ENCODE measurements around the gene ACADVL. TPM values are rescaled to one million over a fixed set of nuclear protein-coding genes. Genes with fewer than 3 reads are reported as not detected.
"Not testable (repeated sequence)": the region's sequence is repeated elsewhere in the genome, so short reads cannot be mapped to it uniquely, and the experiment has no call there.

The ACADVL gene
- total RNA-seq, 1 donor from 2014 or later: 260 TPM

DNA sequence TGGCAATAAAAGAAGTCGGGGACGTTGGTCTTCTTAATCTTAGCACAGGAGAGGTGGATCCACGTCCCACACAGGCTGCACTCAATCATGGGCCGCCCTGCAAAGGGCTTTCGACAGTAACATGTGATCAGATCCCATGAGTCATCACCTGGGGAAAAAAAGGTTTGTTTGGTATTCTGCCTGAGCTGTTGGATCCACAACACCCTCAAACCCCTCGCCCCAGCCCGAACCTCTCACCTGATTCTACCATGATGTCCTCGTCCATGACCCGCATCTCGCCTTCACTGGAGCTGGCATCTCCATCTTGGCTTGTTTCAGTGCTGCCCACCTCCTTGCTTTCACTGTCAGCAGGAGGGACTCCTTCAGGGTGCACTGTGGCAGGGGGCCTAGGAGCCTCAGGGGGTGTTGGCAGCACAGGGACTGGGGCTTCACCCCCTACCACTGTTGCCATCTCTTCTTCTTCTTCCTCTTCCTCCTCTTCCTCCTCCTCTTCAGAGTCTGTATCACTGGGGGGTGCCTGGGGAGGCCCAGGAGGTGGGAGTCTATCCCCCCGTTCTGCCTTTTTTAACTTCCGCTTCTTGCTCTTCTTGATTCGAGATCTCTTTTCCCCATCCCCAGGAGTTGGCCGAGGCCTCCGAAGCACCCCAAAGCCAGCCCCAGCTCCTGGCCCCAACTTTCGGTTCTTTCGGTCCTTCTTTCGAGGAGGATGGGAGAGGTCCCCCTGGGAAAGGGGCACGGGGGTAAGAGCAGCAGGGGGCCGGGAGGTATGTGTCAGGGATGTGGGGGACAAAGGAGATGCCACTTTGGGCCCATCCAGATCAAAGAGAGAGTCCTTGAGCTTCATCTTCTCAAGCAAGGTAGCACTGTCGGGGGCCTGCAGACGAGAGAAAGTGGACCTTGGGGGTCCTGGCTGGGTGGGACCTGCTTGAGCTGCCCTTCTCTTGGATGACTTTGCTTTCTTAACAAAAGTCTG is 16.2 kb downstream of the ACADVL start:
- no peak for DNase-seq

DNA sequence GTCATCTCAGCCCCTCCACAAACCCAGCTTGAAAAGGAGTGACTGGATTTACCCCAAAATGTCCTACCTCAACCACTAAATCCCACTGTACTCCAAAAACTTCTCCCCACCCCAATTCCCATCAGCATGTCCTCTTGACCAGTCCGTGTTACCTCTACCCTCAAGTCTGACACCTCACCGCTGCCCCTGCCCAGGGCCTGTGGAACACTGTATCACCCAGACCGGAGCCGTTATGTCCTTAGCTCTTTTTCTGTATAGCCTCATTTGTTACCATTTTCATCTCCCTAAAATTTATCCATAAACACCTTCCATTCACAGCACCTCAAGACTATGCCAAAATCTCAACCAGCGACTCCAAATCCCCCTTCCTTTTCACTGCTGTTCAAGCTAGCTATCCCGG is 17.1 kb downstream of the ACADVL start:
- DNase-seq: no peak

DNA sequence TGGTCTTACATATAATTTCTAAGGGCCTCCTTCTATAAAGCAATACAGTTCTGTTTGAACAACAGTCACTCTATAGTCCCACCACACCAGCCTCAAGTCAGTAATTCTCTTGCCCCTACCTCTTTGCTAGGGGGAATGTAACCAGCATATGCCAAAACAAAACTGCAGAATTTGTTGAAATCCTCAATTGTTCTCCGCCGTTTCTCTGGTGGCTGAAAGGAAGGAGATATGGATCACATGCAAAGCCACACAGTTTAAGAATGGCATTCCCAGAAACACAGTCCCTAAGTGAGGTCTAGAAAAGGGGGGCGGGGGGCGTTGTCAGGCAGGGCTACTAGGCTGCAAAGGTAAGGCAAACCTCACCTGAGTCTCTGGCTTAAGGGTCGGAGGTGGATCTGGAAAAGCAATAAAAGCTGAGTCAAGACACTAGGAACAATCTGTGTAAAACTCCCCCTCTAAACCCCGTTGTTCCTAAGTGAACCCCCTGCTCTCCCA is 17.6 kb downstream of the ACADVL start:
- DNase-seq: no peak

DNA sequence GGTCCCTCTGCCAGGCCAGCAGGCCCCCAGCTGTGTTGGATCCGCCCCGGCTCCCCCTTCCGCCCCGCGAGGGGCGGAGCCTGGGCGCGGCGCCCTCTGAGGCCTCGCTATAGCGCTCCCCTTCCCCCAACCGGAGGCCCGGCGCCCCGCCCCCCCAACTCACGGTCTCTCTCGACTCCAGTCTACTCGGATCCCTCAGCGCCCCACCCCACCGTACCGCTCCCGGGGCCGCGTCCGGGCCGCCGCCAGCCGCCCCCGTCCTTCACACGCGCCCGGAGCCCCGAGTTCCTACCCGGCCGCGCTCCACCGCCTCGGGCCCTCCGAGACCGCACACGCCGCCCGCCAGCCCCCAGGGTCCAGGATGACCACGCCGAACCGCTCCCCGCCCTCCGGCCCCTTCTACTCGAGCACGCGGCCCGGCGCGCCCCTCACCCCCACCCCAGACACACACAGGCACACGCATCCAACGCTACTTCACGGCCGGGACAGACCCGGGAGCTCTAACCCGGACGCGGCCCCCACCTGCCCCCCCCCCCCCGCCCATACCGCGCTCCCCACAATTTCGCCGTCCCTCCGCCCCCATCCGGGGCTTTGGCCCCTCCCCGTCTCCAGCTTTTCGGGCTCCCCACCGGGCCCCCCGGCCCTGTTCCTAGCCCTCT is 18.2 kb downstream of the ACADVL start:
- peak; percentile 81 for DNase-seq

DNA sequence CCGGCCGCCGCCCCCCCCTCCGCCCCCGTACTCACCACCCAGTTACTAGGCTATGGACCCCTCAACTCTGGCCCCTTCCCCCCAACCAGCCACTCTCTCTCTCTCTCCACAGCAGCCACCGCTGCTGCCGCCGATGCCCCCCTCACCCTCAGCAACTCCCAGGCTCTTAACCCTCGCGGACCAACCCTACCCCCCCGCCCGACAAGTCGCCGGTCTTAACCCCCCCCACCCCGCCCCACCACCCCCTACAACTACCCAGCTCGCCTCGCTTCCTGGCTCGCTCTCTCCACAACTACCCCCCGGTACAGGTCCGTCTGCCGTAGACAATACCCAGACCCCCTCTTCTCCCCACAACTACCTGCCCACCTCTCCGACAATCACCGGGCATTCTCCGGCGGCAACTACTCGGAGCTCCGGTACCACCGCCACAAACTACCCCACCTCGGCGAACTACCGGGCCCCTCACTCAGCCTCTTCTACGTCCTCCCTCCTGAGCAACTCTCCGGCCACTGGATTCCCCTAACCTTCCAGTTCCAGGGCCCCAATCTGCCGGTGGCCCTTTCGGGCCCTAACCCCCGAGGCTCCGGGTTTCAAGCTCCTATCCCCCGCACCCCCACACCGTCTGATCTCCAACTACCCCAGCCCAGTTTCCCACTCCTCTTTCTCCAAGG is 18.8 kb downstream of the ACADVL start:
- DNase-seq: no peak

DNA sequence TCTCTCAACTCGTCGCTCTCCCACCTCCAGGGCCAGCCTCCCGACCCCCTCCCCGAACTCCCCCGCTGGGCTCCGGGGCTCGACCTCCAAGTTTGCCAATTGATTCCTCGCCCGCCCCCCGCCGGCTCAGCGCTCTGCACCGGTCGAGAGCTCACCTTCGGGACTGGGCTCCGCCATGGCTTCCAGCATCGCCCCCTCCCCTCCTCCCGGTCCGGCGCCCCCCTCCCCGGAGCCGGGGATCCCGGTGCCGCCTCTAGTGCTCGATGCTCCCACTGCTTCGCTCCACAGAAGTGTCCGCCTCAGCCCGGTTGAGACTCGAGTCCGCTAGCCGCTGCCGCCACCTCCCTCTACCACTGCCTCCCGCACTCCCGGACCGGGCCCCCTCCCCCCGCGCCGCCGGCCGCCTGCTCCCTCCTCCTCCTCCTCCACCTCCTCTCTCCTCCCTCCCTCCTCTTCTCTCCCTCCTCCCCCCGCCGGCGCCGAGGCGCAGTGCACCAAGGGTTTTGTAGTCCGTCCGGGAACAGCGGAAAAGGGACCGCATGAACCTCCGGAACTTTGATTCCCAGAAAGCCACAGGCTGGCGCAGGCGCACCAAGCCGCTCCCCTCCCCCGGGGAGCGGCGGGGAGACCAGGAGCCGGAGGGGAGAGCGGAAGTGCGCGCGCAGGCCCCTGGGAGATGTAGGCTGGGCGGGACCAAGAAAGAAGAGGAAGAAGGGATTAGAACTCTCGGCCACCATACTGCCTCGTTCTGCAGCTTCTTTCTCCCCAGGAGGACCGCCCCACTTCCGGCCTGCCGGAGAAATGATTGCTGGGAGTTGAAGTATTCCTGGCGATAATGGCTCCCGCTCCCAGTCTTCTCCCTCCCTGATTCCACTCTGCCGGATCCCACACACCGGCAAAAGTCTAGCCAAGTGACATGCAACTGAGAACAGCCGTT is 19.6 kb downstream of the ACADVL start, which contains the start of gene PHF23:
TSS of gene PHF23 (minus strand) at position 367 of the 937 bp plus-strand sequence. CDS start at position 189, 178 bp downstream.
- peak; percentile 100 for DNase-seq

DNA sequence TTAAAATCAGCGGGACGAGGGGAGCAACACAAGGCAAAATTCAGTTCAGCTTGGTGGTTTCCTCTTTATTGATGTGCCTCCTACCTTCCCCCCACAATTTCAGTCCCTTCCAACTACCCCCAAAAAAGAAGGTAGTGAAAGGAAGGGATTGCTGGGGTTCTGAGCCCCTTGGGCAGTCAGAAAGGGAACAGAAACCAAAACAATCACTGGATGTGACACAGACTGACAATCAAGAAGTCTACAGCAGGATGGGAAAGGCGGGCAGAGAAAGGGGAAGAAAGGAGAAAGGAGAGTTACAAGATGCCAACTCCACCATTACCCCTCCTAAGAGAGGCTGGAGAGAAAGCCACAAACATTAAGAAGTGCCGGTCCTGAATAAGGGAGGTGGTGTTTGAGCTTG is 20.6 kb downstream of the ACADVL start:
- no peak for DNase-seq

DNA sequence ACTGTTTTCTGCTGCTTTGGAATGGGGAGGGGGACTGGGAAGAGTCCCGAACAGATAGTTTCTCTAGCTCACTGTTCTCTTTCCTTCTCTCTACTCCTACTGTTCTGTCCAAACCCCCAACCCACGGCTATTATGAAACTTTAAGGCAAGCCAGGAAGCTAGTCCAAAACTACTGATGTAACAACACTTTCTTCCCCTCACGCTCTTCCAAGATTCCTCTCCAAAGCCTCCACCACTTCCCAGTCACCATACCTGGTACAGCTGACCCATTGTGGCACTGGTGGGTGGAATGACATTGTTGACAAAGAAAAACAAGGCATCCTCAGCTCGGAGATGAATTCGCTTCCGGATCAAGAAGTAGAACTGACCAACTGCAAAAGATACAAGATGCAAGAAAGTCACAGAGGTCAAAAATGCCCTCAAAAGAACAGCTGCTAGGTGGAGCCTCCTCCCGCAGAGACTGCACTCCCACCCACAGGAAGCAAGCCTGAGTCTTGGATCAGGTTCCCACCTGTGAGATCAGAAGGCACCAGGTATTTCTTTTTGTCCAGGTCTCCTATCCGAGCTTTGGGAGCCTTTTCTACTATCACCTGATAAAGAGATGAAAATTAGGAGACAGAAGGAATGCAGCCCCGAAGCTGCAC is 21.5 kb downstream of the ACADVL start:
- no peak for DNase-seq

DNA sequence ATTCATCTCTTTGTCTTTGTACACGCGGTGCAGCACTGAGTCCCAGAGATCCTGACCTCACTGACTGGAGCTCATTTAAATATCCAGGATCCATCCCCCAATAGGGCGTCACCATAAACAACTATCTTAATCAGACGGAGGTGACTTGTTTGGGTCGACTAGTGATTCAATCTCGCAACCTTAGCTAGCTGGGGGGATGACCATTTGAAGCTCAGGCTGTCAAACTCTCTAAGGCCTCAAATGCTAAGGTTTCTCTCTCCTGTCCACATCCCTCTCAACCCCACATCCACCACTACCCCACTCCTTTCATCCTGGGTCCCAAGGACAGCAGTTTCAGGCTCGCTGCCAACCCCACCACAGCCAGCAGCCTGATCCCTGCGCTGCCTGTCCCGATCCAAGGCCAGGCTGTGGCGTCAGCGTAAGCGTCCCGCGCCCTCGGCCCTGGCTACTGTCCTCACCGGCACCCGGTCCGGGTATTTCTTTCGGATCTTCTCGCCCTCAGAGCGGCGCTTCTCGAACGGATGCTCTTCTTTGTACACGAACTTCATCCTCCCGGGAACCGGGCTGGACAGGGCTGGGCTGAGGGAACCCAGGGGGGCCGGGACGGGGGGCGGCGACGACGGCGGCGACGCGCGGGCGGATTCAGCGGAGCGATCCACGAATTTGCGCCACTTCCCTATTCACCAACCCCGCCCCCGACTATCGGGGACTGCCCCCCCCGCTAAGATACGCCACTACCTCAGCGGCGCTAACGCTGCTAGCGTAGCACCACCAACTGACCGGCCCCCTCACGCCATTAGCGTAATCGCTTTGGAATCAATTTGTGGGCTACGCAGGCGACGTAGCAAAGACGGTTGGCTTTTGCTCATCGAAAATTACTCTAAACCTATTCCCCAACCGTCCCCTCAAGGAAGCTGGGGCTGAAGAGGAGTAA is 22.3 kb downstream of the ACADVL start, which contains the start of gene GABARAP:
TSS of gene GABARAP (minus strand) at position 667 of the 934 bp plus-strand sequence. CDS start at position 548, 119 bp downstream.
- peak; percentile 98 for DNase-seq

DNA sequence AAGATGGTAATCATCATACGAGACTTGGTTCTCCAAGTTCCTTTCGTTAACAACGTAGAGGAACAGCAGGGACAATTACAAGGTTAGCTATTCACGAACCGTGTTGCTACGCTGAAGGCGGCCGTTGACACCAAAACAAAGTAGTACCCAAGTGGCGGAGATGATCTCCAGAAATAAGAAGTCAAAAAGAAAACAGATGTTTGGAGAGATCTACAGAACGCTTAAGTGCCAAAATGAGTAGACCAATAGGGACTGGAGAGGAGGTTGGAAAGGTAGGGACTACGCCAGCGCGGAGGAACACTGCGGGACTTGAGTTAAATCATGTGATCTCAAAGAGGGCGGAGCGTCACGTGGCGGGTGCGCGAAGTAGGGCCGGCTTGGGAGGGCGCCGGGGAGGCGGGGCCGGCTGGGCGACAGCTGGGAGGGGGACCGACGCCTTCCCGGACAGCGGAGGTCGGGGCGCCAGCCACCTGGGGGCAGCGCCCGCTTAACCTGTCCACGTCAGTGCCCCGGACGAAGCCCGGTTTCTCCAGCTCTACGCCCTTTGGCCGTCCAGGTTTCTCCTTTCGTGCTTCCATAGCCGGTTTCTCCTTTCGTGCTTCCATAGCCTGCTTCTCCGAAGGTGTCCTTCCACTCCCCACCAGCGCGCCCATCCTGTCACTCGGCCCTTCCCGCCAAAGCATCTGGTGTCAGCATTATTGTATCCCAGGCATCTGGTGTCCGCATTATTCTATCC is 23.1 kb downstream of the ACADVL start:
- DNase-seq: peak; percentile 99

DNA sequence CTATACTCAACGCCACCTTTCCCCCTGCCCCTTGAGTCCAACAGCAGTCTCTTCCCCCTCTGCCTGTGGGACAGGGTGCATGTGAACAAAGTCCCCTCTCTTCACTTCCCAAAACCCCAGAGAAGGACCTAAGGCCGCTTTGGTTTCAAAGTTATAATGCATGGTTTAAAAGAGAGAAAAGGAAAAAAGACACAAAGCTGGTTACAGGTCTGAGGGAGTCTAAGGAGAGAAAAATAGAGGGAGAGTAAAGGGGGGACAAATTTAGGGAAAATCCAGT is 23.7 kb downstream of the ACADVL start:
- no peak for DNase-seq

DNA sequence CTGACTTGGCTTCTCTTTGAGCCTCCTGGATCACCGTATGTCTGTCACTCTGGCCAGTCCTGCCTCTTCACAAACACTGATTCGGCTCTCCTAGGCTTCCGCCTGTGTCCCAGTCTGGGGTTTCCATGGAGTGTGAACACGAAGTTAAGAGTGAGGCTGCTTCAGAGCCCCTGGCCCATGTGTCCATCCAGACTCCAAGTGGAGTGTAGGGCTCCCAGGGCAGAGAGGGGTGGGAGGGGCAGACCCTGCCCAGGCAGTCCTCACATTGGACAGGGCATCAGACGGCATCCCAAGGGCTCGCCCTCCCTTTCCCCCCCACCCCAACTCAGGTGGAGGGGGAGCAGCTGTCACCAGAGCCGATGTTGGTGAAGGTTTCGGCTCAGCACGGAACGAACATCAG is 24.1 kb downstream of the ACADVL start:
- not testable (repeated sequence) for DNase-seq

DNA sequence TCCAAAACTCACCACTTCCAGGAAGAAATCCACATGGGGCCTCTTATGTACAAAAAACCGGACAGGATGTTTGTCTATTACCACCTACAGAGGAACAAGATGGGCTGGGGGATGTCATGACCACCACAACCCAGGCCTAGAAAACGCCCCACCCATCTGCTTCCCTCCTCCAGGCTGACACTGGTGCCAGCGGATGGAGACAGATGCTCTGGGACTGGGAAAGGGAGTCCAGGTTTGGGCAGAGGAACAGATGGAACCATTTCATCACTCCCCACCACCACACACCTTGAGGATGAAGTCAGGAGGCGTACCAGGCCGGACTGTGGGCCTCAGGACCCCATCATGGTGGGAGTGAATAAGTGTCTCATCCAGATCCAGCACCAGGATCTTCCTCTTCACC is 27.0 kb downstream of the ACADVL start:
- DNase-seq: no peak

DNA sequence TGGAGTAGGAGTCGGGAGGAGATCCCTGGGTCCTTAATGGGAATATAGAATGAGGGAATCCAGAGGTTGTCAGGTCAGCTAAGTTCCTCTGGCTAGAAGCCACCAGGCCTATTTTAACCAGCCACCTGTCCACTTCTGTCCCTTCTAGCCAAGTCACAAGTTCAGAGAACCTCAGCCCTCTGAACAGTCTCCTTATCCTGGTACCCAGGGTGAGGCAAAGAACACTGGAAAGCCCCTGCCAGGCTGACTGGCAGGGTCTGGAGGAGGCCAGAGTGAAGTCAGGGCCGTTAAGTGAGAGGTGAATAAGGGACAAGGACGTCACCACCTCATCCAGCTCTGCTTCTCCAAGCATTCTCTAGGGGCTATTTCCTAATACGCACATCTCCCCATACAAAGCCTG is 29.1 kb downstream of the ACADVL start:
- DNase-seq: peak; percentile 65

DNA sequence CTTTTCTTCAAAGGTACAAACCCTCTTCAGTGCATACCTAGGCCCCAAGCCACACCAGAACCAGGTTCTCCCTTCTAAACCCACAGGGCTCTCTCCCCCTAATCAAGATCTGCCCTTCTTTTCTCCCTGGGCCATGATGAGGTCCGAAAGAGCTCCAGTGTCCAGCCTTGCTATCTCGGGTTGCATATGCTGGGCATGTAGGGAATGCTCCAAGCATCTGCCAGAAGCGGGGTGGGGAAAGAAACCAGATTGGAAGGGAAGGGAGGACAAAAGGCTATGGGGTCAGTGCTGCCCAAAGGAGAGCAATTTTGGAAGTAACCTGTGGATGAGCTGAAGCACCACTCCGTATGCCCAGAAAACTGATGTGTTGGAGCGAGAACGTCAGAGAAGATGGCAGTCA is 29.5 kb downstream of the ACADVL start:
- no peak for DNase-seq

DNA sequence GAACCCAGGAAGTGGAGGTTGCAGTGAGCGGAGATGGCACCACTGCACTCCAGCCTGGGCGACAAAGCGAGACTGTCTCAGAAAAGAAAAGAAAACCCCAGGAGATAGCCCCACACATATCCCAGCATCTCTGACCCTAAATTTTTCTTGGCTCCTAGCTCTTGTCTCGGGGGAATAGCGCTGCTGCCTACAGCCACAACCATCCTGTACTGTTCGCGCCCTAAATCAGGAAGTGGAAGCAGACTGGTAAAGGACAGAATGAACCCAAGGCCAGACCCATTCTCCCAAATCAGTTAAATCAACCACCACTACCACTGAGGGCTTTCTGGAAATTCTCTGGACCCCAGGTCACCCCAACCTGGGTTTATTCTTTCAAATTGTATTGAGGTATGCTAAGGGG is 30.1 kb downstream of the ACADVL start:
- no peak for DNase-seq

DNA sequence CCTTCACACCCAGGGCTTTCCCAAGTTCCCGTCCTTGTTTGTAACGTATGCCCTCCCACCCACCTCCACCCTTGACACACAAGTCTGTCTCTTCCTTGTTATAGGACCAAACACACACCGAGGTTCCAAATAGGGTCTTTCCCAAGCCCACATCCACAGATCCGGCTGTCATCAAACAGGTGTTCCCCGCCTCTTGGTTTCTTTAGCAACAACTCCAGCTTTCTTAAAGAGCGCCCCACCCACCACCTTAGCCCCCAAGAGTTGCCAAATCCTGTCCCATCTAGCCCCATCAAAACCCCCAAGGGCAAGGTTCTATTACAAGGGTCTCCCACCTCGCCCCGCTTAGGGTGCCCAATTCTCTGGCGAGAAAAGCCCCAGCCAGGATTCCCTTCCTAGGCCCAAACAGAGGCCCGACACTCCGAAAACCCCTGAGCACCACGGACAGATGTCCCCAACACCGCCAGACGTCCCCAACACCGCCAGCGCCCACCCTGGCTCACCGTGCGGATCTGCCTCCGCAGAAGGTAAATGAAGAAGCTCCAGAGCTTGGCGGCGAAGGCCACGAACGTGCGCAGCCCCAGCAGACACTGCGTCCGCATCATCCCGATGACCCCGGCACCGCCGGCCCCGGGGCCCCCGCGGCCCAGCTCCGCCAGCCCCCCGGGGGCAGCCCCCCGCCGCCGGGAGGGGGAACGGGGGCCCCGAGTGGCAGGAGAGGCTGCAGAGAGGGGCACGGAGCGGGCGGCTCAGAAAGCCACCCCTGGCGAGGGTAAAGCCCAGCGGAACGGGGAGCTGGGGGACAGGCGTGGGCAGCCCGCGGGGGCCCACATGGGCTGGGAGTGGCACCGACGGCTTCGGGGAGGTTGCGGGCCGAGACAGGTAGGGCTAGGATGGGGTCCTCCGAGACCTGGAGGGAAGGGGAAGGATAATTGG is 31.2 kb downstream of the ACADVL start:
- peak; percentile 45 for DNase-seq

DNA sequence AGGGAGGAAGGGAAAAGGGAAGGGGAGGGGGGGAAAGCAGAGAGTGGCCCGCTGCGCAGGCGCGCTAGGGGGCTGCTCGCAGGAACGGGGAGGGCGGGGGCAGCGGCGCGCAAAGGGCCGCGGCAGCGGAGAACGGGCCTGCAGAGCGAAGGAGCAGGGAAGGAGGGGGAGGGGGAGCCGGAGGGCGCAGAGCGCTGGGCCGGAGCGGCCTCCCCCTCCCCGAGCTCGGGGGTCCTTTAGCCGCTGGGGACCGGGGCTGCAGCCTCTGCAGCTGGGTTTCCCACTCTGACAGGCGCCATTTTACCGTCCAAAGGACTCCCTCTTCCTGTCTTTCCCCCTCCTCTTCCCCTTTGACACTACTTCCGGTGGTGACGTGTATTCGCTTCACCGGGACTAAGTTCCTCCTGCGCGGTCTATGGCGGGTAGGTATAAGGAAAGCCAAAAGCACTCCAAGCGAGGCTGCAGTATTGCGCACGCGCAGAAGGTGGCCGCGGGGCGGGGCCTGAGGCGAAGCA is 32.0 kb downstream of the ACADVL start, which contains the start of gene CTDNEP1:
TSS of gene CTDNEP1 (minus strand) at position 74 of the 515 bp plus-strand sequence. CDS start 438 bp downstream, outside the sequence.
- peak; percentile 100 for DNase-seq
